ENCODE measurements around the gene TRAPPC1. TPM values are rescaled to one million over a fixed set of nuclear protein-coding genes. Genes with fewer than 3 reads are reported as not detected.

TRAPPC1 gene
- total RNA-seq, 1 experiment from 2014 or later = 111 TPM

GRCh38 chr17:7897773-7898172, 34.0 kb downstream of the TRAPPC1 start:
- Histone ChIP-seq H3K27ac (ENCODE audit: low read depth, low read length, poor library complexity, severe bottlenecking) (no peak overlapping the region), H3K4me3 (ENCODE audit: low read depth, low read length, poor library complexity, severe bottlenecking) (no peak overlapping the region), H3K9me3 (ENCODE audit: low read depth, low read length, poor library complexity, severe bottlenecking) (no peaks in the 10 kb centered on the region), H3K27me3 (replicated peaks; ENCODE audit: insufficient read depth, low read depth, low read length, poor library complexity) (no peaks in the 10 kb centered on the region), H3K4me1 (ENCODE audit: insufficient read depth, low read length, poor library complexity, severe bottlenecking) (no peaks in the 10 kb centered on the region), H3K36me3 (ENCODE audit: insufficient read depth, low read length, poor library complexity, severe bottlenecking) (peaks cover 94% of the 10 kb centered on the region)
- CTCF ChIA-PET = interaction anchor here (0.5 to 0.6 kb wide), 2 partner anchors 32 to 83 kb away, joined by 3 to 4 read pairs; no protein-coding TSS in a partner anchor
- POLR2A ChIA-PET (ENCODE audit: low non-redundant PET) = no interaction called here
- peak; percentile 60 for DNase-seq (ENCODE audit: low spot score)
- BruUV-seq (replicated peaks) = no TSS peak
- no peak for TF ChIP-seq EZH2 (IDR thresholded peaks at IDR 0.05; ENCODE audit: borderline replicate concordance, low read depth, low read length, poor library complexity, severe bottlenecking)
- TF ChIP-seq, protein P1, sequence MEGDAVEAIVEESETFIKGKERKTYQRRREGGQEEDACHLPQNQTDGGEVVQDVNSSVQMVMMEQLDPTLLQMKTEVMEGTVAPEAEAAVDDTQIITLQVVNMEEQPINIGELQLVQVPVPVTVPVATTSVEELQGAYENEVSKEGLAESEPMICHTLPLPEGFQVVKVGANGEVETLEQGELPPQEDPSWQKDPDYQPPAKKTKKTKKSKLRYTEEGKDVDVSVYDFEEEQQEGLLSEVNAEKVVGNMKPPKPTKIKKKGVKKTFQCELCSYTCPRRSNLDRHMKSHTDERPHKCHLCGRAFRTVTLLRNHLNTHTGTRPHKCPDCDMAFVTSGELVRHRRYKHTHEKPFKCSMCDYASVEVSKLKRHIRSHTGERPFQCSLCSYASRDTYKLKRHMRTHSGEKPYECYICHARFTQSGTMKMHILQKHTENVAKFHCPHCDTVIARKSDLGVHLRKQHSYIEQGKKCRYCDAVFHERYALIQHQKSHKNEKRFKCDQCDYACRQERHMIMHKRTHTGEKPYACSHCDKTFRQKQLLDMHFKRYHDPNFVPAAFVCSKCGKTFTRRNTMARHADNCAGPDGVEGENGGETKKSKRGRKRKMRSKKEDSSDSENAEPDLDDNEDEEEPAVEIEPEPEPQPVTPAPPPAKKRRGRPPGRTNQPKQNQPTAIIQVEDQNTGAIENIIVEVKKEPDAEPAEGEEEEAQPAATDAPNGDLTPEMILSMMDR (conservative IDR thresholded peaks at IDR 0.05; ENCODE audit: low read depth, low read length) = peak; percentile 55
- intact Hi-C loops (cut with micrococcal nuclease; ENCODE audit: unreplicated experiment) = loop anchor here (5.0 kb wide), 1 partner anchor 35 kb away; no protein-coding TSS in a partner anchor

GRCh38 chr17:7897090-7897489, 34.7 kb downstream of the TRAPPC1 start:
- no peak overlapping the region for H3K27ac ChIP-seq (ENCODE audit: low read depth, low read length, poor library complexity, severe bottlenecking)
- POLR2A ChIA-PET (ENCODE audit: low non-redundant PET) = no interaction called here
- CTCF ChIA-PET = interaction anchor here (0.7 kb wide), 1 partner anchor 93 kb away, joined by 3 read pairs; no protein-coding TSS in a partner anchor
- H3K4me3 ChIP-seq (ENCODE audit: low read depth, low read length, poor library complexity, severe bottlenecking) = no peak overlapping the region
- H3K4me1 ChIP-seq (ENCODE audit: insufficient read depth, low read length, poor library complexity, severe bottlenecking) = no peaks in the 10 kb centered on the region
- no peaks in the 10 kb centered on the region for H3K9me3 ChIP-seq (ENCODE audit: low read depth, low read length, poor library complexity, severe bottlenecking)
- no peaks in the 10 kb centered on the region for H3K27me3 ChIP-seq (replicated peaks; ENCODE audit: insufficient read depth, low read depth, low read length, poor library complexity)
- peaks cover 94% of the 10 kb centered on the region for H3K36me3 ChIP-seq (ENCODE audit: insufficient read depth, low read length, poor library complexity, severe bottlenecking)
- intact Hi-C loops (cut with micrococcal nuclease; ENCODE audit: unreplicated experiment) = loop anchor here (5.0 kb wide), 1 partner anchor 35 kb away; no protein-coding TSS in a partner anchor
- TF ChIP-seq, protein P1 (conservative IDR thresholded peaks at IDR 0.05; ENCODE audit: low read depth, low read length) = no peak
- no peak for TF ChIP-seq EZH2 (IDR thresholded peaks at IDR 0.05; ENCODE audit: borderline replicate concordance, low read depth, low read length, poor library complexity, severe bottlenecking)
- no TSS peak for BruUV-seq (replicated peaks)
- no peak for DNase-seq (ENCODE audit: low spot score)

DNA sequence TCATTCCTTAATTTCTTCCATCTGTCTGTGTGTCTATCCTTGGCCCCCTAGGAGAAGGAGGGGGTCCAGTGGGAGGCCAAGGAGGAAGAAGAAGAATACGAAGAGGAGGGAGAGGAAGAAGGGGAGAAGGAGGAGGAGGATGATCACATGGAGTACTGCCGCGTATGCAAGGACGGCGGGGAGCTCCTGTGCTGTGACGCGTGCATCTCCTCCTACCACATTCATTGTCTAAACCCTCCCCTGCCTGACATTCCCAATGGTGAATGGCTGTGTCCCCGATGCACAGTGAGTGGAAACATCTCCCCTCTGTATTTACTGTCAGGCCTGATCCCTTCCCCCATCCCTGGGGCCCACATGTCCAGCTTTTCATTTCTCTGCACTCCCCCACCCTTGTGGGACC, 36.9 kb downstream of the TRAPPC1 start:
- DNase-seq (ENCODE audit: low spot score) = no peak
- Histone ChIP-seq H3K27ac (ENCODE audit: low read depth, low read length, poor library complexity, severe bottlenecking) (no peak overlapping the region), H3K4me1 (ENCODE audit: insufficient read depth, low read length, poor library complexity, severe bottlenecking) (peaks cover under 1% of the 10 kb centered on the region), H3K27me3 (replicated peaks; ENCODE audit: insufficient read depth, low read depth, low read length, poor library complexity) (no peaks in the 10 kb centered on the region), H3K36me3 (ENCODE audit: insufficient read depth, low read length, poor library complexity, severe bottlenecking) (peaks cover 94% of the 10 kb centered on the region), H3K4me3 (ENCODE audit: low read depth, low read length, poor library complexity, severe bottlenecking) (no peak overlapping the region), H3K9me3 (ENCODE audit: low read depth, low read length, poor library complexity, severe bottlenecking) (no peaks in the 10 kb centered on the region)
- BruUV-seq (replicated peaks) = no TSS peak
- intact Hi-C loops (cut with micrococcal nuclease; ENCODE audit: unreplicated experiment) = loop anchor here (5.0 kb wide), 1 partner anchor 33 kb away; no protein-coding TSS in a partner anchor
- CTCF ChIA-PET = no interaction called here
- TF ChIP-seq, protein P1 (conservative IDR thresholded peaks at IDR 0.05; ENCODE audit: low read depth, low read length) = no peak
- no peak for TF ChIP-seq EZH2 (IDR thresholded peaks at IDR 0.05; ENCODE audit: borderline replicate concordance, low read depth, low read length, poor library complexity, severe bottlenecking)
- POLR2A ChIA-PET (ENCODE audit: low non-redundant PET) = no interaction called here
